HG03060 (cell line): ENCODE measurements around the gene TBR1.

Source experiments
- ATAC-seq: cut with Tn5 transposase; IDR thresholded peaks from one replicate; pipeline ENCODE4 v1.9.1; 2021; ENCODE audit warnings: low read depth, moderate number of reproducible peaks; ENCODE audit not compliant: unreplicated experiment

Gene TBR1

DNA sequence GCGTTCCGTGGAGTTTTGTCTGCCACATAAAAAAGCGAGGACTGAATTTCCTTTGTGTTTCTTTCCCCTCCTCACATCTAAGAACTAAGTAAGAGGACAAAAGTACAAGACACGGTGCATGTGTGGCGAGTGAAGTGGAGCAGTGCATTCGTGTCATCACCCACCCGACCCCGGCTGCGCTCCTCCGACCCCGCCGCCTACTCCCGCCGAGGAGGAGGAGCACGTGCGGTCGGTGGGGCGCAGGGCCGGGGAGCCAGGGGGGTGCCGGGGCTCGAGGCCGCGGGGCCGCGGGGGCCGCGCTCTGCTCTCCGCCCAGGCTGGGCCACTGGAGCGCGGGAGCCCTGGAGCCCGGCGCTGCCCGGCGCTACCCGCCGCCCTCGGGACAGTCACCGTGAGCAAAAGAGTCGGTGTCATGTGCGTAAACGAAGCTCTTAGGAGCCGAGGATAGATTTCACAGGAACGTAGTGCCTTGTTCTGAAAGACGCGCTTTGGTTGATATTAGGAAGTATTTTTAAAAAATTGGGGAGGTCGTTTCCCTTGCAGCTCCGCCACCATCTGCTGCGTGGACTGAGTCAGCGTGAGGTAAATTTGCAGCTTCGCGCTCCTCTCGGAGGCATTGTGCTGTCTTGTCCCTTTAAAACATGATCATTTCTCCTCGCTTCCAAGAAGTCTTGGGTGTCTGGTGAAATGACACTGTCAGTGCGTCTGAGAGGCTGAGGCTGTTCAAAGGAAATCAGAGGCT, 11.0 kb downstream of the TBR1 start:
- ATAC-seq, result no peak

DNA sequence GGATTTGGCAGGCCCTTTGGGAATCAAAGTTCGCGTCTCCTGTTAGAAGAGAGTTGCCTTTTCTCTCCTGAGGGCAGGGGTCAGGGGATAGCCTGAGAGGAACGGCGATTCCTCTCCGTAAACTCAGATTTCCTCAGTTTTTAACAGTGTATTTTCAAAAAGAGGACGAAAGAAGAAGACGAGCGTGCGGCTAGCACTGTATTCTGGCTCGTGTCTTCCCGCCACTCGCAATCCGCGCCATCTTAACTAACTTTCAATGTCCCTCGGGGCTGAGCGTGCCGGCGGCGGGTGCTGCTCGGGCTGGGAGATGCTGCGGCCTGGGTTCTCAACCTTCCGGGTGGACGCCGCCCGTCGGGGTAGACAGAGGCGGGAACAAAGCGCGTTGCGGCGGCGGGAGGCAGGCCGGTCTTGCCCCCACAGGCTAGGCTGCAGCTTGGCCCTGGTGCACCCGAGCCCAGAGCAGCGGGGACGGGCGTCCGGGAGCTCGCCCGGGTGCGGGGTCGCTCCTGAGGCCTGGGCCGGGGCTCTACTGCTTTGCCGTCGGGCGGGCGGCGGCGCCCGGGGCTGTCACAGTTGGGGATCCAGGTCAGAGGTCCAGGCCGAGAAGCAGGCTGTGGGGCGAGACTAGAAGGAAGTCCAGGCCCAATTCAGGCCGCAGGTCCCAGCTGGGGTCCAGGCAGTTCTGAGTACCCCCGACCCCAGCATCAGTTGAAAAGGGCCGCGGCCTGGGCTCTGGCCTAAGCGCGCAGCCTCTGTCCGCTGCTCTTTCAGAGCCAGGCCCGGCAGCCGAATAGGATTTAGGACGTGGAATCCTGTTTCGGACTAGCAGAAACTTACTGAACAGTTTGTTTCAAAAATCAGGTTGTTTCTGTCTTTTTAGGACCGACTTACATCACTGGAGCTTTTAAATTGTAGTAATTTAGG, 11.8 kb downstream of the TBR1 start:
- no peak for ATAC-seq

DNA sequence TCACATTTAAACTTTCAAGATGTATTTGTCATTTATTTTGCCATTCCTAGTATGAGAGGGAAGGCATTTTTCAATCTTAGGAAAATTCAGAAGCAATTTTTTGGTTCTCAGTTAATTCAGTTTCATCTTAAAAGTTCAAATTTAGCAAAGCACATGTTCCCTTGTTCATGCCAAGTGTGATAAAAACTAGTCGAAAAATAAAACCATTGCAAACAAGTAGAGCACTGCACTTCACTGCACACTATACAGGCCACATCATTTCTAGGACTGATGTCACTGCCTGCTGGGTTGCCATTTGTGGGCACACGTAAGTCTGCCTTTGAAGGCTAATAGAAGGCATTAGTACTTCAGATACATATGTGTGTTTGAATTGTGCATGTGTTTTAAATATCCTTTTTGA, 14.3 kb downstream of the TBR1 start:
- ATAC-seq, result no peak

DNA sequence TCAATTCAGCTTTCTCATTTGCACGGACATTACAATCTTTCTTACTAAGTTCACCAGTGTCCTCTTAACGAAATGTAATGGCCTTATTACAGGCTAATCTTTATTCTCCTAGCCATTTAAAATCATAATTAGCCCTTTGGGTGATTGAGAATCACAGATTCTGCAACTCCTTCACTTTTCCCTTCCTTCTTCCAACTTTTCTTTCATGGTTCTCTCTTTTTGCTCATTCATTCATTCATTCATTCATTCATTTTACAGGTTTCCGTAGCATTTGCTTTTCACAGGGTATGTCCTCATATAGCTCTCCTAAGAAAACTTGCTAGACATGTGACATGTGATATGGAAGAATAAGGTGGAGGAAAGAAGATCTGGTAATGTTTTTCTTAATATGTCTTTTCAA, 16.0 kb downstream of the TBR1 start:
- no peak for ATAC-seq

DNA sequence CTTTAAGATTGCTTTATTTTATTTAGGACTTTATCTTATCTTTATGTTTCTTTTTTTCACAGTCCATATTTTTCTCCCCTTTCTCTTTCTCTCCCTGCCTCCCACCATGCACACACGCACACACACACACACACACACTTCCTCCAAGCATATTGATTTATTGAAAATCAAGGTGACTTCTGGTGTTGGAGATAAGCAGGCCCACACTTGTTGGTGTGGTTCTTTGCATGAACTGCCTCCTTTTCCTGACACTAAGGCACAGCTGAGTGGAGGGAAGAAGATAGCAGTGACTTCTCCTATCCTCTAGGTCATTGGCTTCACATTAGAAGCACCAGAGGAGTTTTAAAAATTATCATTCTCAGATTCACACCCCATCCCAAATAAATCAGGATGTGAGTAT, 18.0 kb downstream of the TBR1 start:
- ATAC-seq, result no peak

DNA sequence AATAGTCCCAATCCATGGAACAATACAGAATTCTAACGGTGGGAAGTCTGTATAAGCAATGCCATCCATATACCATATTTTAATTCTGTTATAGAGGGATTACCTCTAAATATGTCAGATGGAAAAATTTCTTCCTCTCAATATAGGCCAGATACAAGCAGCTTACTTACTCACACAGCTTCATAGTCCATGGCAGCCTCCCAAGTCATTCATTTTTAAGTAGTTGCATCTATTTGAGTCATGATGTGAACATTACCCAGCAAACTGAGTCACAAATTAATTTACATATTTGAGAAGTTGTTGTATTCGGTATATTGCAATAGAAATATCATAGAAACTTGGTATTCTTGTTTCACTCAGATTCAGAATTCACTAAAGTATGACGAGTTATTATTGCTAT, 20.3 kb downstream of the TBR1 start:
- ATAC-seq, result no peak

DNA sequence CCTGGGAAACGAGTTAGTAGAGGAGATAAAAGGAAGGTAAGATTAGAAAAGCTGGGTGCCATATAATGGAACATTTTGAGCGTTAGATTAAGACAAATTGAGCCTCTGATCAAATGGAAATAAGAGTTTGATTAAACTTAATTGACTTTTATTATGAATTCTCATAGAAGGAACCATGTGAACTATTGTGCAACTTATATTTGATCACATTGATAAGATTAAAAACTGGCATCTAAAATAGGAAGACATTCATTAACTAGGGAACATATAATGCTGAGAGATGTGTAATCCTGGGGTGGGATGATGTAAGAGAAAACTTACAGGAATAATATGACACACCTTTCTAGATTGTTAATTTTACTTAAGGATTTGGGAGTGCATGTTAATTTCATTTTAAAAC, 22.5 kb downstream of the TBR1 start:
- no peak for ATAC-seq

DNA sequence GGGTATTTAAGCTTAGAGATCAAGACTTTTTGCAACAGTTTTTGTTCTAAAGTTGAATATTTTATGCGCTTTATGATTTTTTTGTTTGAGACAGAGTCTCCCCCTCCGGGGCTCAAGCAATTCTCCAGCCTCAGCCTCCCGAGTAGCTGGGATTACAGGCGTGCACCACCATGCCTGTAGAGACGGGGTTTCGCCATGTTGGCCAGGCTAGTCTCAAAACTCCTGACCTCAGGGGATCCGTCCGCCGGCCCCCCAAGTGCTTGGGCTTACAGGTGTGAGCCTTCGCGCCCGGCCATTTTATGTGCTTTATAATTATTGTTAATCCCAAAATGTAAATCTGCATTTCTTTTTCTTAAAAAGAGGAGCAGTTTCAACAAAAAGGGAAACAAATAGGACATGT, 29.0 kb downstream of the TBR1 start:
- ATAC-seq, result no peak

DNA sequence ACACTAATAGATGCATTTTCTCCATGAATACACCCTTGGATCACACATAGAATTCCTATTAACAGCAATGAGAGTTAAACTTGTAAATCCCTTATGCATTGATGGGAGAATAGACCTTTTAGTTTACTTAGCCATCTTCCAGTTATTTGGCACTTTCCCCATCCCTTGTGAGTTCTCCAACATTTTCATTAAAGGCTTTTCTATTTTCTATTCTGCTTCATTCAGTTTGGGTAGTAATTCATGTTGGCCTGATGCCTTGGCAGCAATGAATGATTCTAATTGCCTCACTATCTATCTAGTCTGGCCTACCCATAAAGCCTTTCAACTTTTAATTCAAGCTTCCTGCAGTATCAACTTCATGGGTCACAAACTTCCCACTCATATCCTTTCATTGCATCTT, 32.3 kb downstream of the TBR1 start:
- no peak for ATAC-seq

DNA sequence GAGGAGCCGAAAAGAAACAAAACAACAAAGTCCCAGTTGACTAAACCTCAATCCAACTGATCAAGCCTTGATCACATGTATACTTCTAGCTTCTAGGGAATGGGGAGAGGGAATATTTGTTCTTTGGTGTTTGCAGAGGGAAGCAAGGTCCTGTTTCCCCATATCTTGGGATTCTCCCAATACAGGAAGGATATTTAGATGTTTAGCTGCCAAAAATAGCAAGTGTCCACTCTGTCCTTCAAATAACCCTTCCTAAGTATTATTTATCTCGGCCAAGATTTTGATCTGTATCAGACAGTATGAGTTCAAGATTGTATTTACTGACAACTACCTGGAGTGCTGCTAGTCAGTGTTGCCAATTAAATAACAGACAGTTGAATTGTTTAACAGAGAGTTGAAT, 55.5 kb downstream of the TBR1 start:
- no peak for ATAC-seq

DNA sequence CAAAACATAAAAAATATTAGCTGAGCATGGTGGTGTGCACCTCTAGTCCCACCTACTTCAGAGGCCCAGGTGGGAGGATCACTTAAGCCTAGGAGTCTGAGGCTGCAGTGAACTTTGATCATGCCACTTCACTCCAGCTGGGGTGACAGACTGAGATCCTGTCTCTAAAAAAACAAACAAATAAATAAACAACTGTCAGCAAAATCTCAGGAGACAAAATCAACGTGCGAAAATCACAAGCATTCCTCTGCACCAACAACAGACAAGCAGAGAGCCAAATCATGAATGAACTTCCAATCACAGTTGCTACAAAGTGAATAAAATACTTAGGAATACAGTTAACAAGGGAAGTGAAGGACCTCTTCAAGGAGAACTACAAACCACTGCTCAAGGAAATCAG, 58.8 kb downstream of the TBR1 start:
- ATAC-seq, result no peak
